WTC11 (cell line): ENCODE data around the gene GFOD2. TPM values are rescaled to one million over a fixed set of nuclear protein-coding genes. Genes with fewer than 3 reads are reported as not detected.
A peak's percentile ranks its signal among the peaks of the same experiment; 100 is the strongest.

Experiments
- ATAC-seq: fragments of 200-7000 bp; cut with Tn5 transposase; 2 replicates; pipeline ENCODE4 v1.10.0; 2021; ENCODE audit warnings: mild to moderate bottlenecking, moderate library complexity
- CTCF ChIA-PET: fragments of 300-600 bp; sonication (Branson Sonifier 250); formaldehyde crosslinking; loops from one replicate; lab custom pipeline; 2021; ENCODE audit warnings: antibody characterized with exemption; lab: Charles Lee
- POLR2A ChIA-PET: fragments of 350-600 bp; sonication (Branson Sonifier 250); formaldehyde crosslinking; loops from one replicate; lab custom pipeline; 2021; ENCODE audit warnings: antibody characterized with exemption; lab: Charles Lee
- DNase-seq: peaks from one replicate; pipeline ENCODE4 v3.0.0; 2021; ENCODE audit warnings: low spot score
- H3K27ac Mint-ChIP-seq: 2 replicates; pipeline ENCODE4 v1.8.0; 2021; ENCODE audit warnings: mixed read lengths
- H3K27me3 Mint-ChIP-seq: 2 replicates; pipeline ENCODE4 v1.8.0; 2021; ENCODE audit warnings: low read depth, mild to moderate bottlenecking, moderate library complexity, mixed read lengths
- H3K36me3 Mint-ChIP-seq: 2 replicates; pipeline ENCODE4 v1.8.0; 2021; ENCODE audit warnings: mixed read lengths
- H3K4me1 Mint-ChIP-seq: 2 replicates; pipeline ENCODE4 v1.8.0; 2022; ENCODE audit warnings: mixed read lengths
- H3K4me3 Mint-ChIP-seq: 2 replicates; pipeline ENCODE4 v1.8.0; 2021; ENCODE audit warnings: mild to moderate bottlenecking, moderate library complexity, mixed read lengths
- H3K9me3 Mint-ChIP-seq: 2 replicates; pipeline ENCODE4 v1.8.0; 2021; ENCODE audit warnings: mixed read lengths
- ELF4 ChIP-seq: sonication (generic); formaldehyde crosslinking; IDR thresholded peaks from 2 replicates; pipeline ENCODE4 v1.8.1; 2022; ENCODE audit warnings: low read depth, mild to moderate bottlenecking, moderate library complexity, missing genetic modification reagents
- ETV6 ChIP-seq: sonication (generic); formaldehyde crosslinking; IDR thresholded peaks from 2 replicates; pipeline ENCODE4 v1.8.1; 2022; ENCODE audit warnings: mild to moderate bottlenecking, missing genetic modification reagents
- JUN ChIP-seq: sonication (generic); formaldehyde crosslinking; IDR thresholded peaks from 2 replicates; pipeline ENCODE4 v1.8.0; 2023; ENCODE audit warnings: mild to moderate bottlenecking, missing genetic modification reagents
- NFE2L1 ChIP-seq: sonication (generic); formaldehyde crosslinking; IDR thresholded peaks from 2 replicates; pipeline ENCODE4 v1.8.1; 2023; ENCODE audit warnings: missing genetic modification reagents
- NFYB ChIP-seq: sonication (generic); formaldehyde crosslinking; conservative IDR thresholded peaks from 2 replicates; pipeline ENCODE4 v1.8.0; 2022; ENCODE audit warnings: low read depth, missing genetic modification reagents
- ZNF121 ChIP-seq: sonication (generic); formaldehyde crosslinking; IDR thresholded peaks from 2 replicates; pipeline ENCODE4 v1.8.0; 2023; ENCODE audit warnings: missing genetic modification reagents
- ZNF138 ChIP-seq: sonication (generic); formaldehyde crosslinking; conservative IDR thresholded peaks from 2 replicates; pipeline ENCODE4 v1.8.1; 2022; ENCODE audit warnings: mild to moderate bottlenecking, moderate library complexity, missing genetic modification reagents
- total RNA-seq: library from RNA; stranded (reverse); gene quantifications from 3 replicates; pipeline ENCODE4 v1.2.3, GENCODE V29; 2021
- TF ChIP-seq, protein P1 (sequence below): sonication (generic); formaldehyde crosslinking; IDR thresholded peaks from 2 replicates; pipeline ENCODE4 v1.8.0; 2022; ENCODE audit warnings: mild to moderate bottlenecking, missing genetic modification reagents
- TF ChIP-seq, protein P2 (sequence below): fragments of 200-600 bp; IDR thresholded peaks from 2 replicates; pipeline ENCODE4 v1.8.0; 2022; ENCODE audit warnings: antibody characterized with exemption
- TF ChIP-seq, protein P3 (sequence below): sonication (generic); formaldehyde crosslinking; IDR thresholded peaks from 2 replicates; pipeline ENCODE4 v1.8.1; 2022; ENCODE audit warnings: low read depth, mild to moderate bottlenecking, moderate library complexity, missing genetic modification reagents, borderline replicate concordance

Gene GFOD2
- total RNA-seq, 1 experiment from 2014 or later = 29.5 TPM

DNA sequence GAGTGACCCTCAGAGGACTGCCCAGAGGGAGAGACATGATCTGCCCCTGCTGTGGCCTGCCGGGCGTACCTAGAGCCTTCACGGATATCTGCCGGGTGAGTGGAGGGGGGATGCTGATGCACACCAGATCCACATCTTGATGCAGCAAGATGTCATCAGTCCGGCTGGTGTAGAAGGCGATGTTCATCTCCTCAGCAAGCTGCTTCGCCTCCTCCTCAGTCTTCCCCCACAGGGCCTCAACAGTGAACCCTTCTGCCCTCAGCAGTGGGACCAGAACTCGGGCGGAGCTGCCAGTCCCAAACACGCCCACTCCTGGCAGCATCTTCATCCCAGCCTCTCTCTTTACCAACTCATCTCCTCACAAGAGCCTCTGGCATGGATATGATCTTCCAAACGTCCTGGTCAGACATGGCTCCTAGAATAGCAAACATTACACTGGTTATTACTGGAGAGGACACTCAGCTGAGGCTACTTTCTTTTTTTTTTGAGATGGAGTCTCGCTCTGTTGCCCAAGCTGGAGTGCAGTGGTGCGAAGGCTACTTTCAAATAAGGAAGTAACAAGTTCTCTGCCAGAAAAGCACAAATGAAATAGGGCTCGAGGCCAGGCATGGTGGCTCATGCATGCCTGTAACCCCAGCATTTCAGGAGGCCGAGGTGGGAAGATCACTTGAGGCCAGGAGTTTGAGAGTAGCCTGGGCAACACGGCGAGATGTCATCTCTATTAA, 33.6 kb downstream of the GFOD2 start (continued):
- TF ChIP-seq, protein P1, sequence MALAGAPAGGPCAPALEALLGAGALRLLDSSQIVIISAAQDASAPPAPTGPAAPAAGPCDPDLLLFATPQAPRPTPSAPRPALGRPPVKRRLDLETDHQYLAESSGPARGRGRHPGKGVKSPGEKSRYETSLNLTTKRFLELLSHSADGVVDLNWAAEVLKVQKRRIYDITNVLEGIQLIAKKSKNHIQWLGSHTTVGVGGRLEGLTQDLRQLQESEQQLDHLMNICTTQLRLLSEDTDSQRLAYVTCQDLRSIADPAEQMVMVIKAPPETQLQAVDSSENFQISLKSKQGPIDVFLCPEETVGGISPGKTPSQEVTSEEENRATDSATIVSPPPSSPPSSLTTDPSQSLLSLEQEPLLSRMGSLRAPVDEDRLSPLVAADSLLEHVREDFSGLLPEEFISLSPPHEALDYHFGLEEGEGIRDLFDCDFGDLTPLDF (CRISPR knock-in tag) = no peak
- TF ChIP-seq ETV6 (no peak), NFE2L1 (CRISPR knock-in tag) (no peak), JUN (CRISPR knock-in tag) (no peak), ZNF138 (CRISPR knock-in tag) (no peak)
- TF ChIP-seq, protein P2, sequence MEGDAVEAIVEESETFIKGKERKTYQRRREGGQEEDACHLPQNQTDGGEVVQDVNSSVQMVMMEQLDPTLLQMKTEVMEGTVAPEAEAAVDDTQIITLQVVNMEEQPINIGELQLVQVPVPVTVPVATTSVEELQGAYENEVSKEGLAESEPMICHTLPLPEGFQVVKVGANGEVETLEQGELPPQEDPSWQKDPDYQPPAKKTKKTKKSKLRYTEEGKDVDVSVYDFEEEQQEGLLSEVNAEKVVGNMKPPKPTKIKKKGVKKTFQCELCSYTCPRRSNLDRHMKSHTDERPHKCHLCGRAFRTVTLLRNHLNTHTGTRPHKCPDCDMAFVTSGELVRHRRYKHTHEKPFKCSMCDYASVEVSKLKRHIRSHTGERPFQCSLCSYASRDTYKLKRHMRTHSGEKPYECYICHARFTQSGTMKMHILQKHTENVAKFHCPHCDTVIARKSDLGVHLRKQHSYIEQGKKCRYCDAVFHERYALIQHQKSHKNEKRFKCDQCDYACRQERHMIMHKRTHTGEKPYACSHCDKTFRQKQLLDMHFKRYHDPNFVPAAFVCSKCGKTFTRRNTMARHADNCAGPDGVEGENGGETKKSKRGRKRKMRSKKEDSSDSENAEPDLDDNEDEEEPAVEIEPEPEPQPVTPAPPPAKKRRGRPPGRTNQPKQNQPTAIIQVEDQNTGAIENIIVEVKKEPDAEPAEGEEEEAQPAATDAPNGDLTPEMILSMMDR = no peak
- TF ChIP-seq, protein P3, sequence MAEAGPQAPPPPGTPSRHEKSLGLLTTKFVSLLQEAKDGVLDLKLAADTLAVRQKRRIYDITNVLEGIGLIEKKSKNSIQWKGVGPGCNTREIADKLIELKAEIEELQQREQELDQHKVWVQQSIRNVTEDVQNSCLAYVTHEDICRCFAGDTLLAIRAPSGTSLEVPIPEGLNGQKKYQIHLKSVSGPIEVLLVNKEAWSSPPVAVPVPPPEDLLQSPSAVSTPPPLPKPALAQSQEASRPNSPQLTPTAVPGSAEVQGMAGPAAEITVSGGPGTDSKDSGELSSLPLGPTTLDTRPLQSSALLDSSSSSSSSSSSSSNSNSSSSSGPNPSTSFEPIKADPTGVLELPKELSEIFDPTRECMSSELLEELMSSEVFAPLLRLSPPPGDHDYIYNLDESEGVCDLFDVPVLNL (CRISPR knock-in tag) = no peak

DNA sequence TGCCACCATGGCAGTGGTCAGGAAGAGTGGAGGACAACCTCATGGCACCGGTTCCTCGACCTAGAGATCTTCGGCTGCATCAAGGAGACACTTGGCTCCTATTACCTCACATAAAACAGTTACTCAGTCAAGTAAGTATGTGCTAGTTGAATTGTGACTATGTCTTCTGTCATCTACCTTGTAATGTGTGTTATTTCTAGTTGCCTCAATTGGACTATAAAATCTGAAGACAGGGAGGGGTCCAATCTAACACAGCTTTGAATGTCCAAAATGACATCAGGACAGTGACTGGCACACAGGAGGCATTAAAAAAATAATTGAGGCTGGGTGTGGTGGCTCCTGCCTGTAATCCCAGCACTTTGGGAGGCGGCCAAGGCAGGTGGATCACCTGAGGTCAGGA, 35.3 kb downstream of the GFOD2 start:
- Mint-ChIP-seq H3K27ac (no peak overlapping the region), H3K4me3 (no peak overlapping the region), H3K9me3 (no peaks in the 10 kb centered on the region), H3K27me3 (no peaks in the 10 kb centered on the region), H3K36me3 (peaks cover 16% of the 10 kb centered on the region), H3K4me1 (no peaks in the 10 kb centered on the region)
- ATAC-seq = no peak
- ChIA-PET CTCF (interaction anchor here (1.6 kb wide), 1 partner anchor 163 kb away, joined by 5 read pairs; no protein-coding TSS in a partner anchor), POLR2A (no interaction called here)
- TF ChIP-seq ELF4 (CRISPR knock-in tag) = no peak
- no peak for TF ChIP-seq NFYB
- DNase-seq = no peak

DNA sequence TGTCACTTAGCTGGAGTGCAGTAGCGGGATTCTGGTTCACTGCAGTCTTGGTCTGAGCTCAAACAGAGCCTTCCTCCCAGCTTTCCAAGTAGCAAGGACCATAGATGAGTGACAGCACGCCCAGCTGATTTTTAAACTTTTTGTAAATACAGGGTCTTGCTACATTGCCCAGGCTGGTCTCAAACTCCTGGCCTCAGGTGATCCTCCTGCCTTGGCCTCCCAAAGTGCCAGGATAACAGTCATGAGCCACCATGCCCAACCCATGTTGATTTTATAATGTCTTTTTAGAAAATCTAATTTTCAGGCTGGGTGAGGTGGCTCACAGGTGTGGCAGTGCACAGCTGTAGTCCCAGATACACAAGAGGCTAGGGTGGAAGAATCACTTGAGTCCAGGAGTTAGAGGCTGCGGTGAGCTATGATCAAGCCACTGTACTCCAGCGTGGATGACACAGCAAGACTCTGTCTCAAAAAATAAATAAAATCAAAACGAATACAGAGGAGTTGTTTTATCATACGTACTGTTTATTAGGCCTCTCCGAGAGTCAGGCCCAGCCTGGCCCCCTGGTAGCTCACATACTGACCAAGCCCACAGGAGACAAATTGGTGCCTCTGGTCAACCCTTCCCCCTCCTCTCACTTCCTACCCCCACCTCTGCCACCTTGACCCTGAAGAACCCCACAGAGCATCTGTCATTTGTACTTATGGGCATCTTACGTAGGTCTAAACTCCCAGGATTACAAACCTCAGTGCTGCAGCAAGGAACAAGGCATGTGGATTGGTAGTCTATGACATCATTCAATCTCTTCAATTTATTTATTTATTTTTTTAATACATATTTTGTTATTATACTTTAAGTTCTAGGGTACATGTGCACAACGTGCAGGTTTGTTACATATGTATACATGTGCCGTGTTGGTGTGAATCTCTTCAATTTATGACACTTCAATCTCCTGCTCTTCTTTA, 38.9 kb downstream of the GFOD2 start:
- ChIA-PET CTCF (interaction anchor here (0.6 to 2.6 kb wide), 3 partner anchors 8 to 136 kb away, joined by 4 to 9 read pairs (median 6); no protein-coding TSS in a partner anchor), POLR2A (interaction anchor here (0.6 kb wide), 1 partner anchor 28 kb away, joined by 3 read pairs; no protein-coding TSS in a partner anchor)

More for the DNA sequence above, 38.9 kb downstream of the GFOD2 start:
- H3K27ac Mint-ChIP-seq = no peak overlapping the region
- TF ChIP-seq ZNF121 (CRISPR knock-in tag) = peak; percentile 59; the same call in 1 of the 2 replicates
- TF ChIP-seq, protein P3 (CRISPR knock-in tag) = no peak
- TF ChIP-seq, all 79 proteins: peak for 1
- Mint-ChIP-seq H3K27me3 (no peaks in the 10 kb centered on the region), H3K4me1 (no peaks in the 10 kb centered on the region), H3K4me3 (no peak overlapping the region), H3K36me3 (peaks cover 10% of the 10 kb centered on the region), H3K9me3 (no peaks in the 10 kb centered on the region)
- ATAC-seq (no peak), DNase-seq (no peak)
